Pulmonary artery endothelial cell (primary cell): ENCODE results near the gene DHH. TPM values are rescaled to one million over a fixed set of nuclear protein-coding genes. Genes with fewer than 3 reads are reported as not detected.

ENCODE experiments used
- DNase-seq: peaks from one replicate; pipeline ENCODE4 v3.0.0-alpha.2; 2011; ENCODE audit warnings: low read depth, low spot score
- total RNA-seq: library from RNA; depleted of rRNA; stranded (reverse); fragments of >200 nt; gene quantifications from 2 replicates; pipeline ENCODE4 v1.2.3, GENCODE V29; 2014

DHH gene
- total RNA-seq, 1 donor from 2014 or later = 5.8 TPM

- no peak for DNase-seq
These were observed 43.2 kb downstream of the DHH start for GRCh38 chr12:49051373-49051764.

GRCh38 chr12:49050507-49051372, 43.9 kb downstream of the DHH start:
- DNase-seq = no peak

GRCh38 chr12:49049566-49050224, 44.9 kb downstream of the DHH start:
- DNase-seq = no peak

- no peak for DNase-seq
These were observed 45.6 kb downstream of the DHH start for GRCh38 chr12:49048953-49049352.

GRCh38 chr12:49046129-49046895, 48.3 kb downstream of the DHH start:
- DNase-seq = no peak

GRCh38 chr12:49044660-49045059, 49.9 kb downstream of the DHH start:
- DNase-seq = no peak

GRCh38 chr12:49043856-49044258, 50.7 kb downstream of the DHH start:
- DNase-seq = no peak

- no peak for DNase-seq
These were observed 51.4 kb downstream of the DHH start for GRCh38 chr12:49043241-49043640.

GRCh38 chr12:49041881-49042484, 52.6 kb downstream of the DHH start:
- DNase-seq = no peak

GRCh38 chr12:49041036-49041880, 53.3 kb downstream of the DHH start:
- DNase-seq = no peak

GRCh38 chr12:49040364-49040855, 54.2 kb downstream of the DHH start:
- no peak for DNase-seq

GRCh38 chr12:49039421-49040363, 54.9 kb downstream of the DHH start:
- no peak for DNase-seq

GRCh38 chr12:49038291-49038955, 56.2 kb downstream of the DHH start:
- DNase-seq = no peak

GRCh38 chr12:49037947-49038237, 56.7 kb downstream of the DHH start:
- DNase-seq = no peak

- no peak for DNase-seq
These were observed 57.3 kb downstream of the DHH start for GRCh38 chr12:49037111-49037946.
